ENCODE measurements around the gene UBE2D3. TPM values are rescaled to one million over a fixed set of nuclear protein-coding genes. Genes with fewer than 3 reads are reported as not detected.
"Not testable (repeated sequence)": the region's sequence is repeated elsewhere in the genome, so short reads cannot be mapped to it uniquely, and the experiment has no call there.

The UBE2D3 gene
- total RNA-seq, 1 donor from 2014 or later = 294 TPM

GRCh38 chr4:102829803-102830202, 2.5 kb upstream of the UBE2D3 start:
- DNase-seq = no peak

GRCh38 chr4:102828497-102828808, 1.1 kb upstream of the UBE2D3 start:
- no peak for DNase-seq

- DNase-seq = peak; percentile 100
Measured at GRCh38 chr4:102827674-102828496, 534 bp upstream of the UBE2D3 start.

- DNase-seq = no peak
Measured at GRCh38 chr4:102826105-102826889, 1.1 kb downstream of the UBE2D3 start.

- DNase-seq = peak; percentile 78
Measured at GRCh38 chr4:102825261-102826091, 1.9 kb downstream of the UBE2D3 start.

GRCh38 chr4:102824398-102824797, 3.0 kb downstream of the UBE2D3 start:
- peak; percentile 28 for DNase-seq

- no peak for DNase-seq
Measured at GRCh38 chr4:102823897-102824296, 3.5 kb downstream of the UBE2D3 start.

- no peak for DNase-seq
Measured at GRCh38 chr4:102823464-102823863, 3.9 kb downstream of the UBE2D3 start.

- DNase-seq = no peak
Measured at GRCh38 chr4:102819588-102820365, 7.6 kb downstream of the UBE2D3 start.

- not testable (repeated sequence) for DNase-seq
Measured at GRCh38 chr4:102819100-102819499, 8.3 kb downstream of the UBE2D3 start.

GRCh38 chr4:102817613-102818268, 9.6 kb downstream of the UBE2D3 start:
- DNase-seq = no peak

- no peak for DNase-seq
Measured at GRCh38 chr4:102817021-102817605, 10.2 kb downstream of the UBE2D3 start.

- DNase-seq = no peak
Measured at GRCh38 chr4:102815981-102816380, 11.4 kb downstream of the UBE2D3 start.

GRCh38 chr4:102809691-102810090, 17.7 kb downstream of the UBE2D3 start:
- no peak for DNase-seq

- no peak for DNase-seq
Measured at GRCh38 chr4:102809190-102809589, 18.2 kb downstream of the UBE2D3 start.

GRCh38 chr4:102808009-102808408, 19.3 kb downstream of the UBE2D3 start:
- DNase-seq = peak; percentile 41

- DNase-seq = no peak
Measured at GRCh38 chr4:102807345-102807744, 20.0 kb downstream of the UBE2D3 start.

GRCh38 chr4:102799816-102800215, 27.5 kb downstream of the UBE2D3 start:
- DNase-seq = no peak

- no peak for DNase-seq
Measured at GRCh38 chr4:102794999-102795398, 32.4 kb downstream of the UBE2D3 start.

- no peak for DNase-seq
Measured at GRCh38 chr4:102792361-102792936, 34.9 kb downstream of the UBE2D3 start.

Measured in tongue (tissue), 2 donors.